H9 (cell line): ENCODE measurements around the gene HCAR1. TPM values are rescaled to one million over a fixed set of nuclear protein-coding genes. Genes with fewer than 3 reads are reported as not detected.

Experiments used
- DNase-seq: peaks from one replicate; pipeline ENCODE4 v3.0.0-alpha.2; 2017
- H2AFZ ChIP-seq: one replicate; pipeline ENCODE4 v1.6.1; 2013; ENCODE audit warnings: mild to moderate bottlenecking, low read length, control low read depth, moderate library complexity
- H2AK5ac ChIP-seq: 2 replicates; pipeline ENCODE4 v1.6.1; 2013; ENCODE audit warnings: low read length, control low read depth, mixed read lengths; ENCODE audit not compliant: insufficient read length
- H2BK120ac ChIP-seq: one replicate; pipeline ENCODE4 v1.6.1; 2013; ENCODE audit warnings: low read depth, mild to moderate bottlenecking, low read length, control low read depth, inconsistent platforms; ENCODE audit not compliant: poor library complexity, severe bottlenecking
- H2BK12ac ChIP-seq: 2 replicates; pipeline ENCODE4 v1.6.1; 2013; ENCODE audit warnings: low read length, control low read depth, mixed read lengths, low read depth; ENCODE audit not compliant: insufficient read length
- H2BK15ac ChIP-seq: 2 replicates; pipeline ENCODE4 v1.6.1; 2013; ENCODE audit warnings: low read depth, low read length, control low read depth
- H2BK20ac ChIP-seq: one replicate; pipeline ENCODE4 v1.6.1; 2013; ENCODE audit warnings: low read depth, mild to moderate bottlenecking, low read length, control low read depth, inconsistent platforms; ENCODE audit not compliant: poor library complexity, severe bottlenecking
- H2BK5ac ChIP-seq: 2 replicates; pipeline ENCODE4 v1.6.1; 2013; ENCODE audit warnings: low read length, control low read depth, mixed read lengths; ENCODE audit not compliant: insufficient read length
- H3K14ac ChIP-seq: 2 replicates; pipeline ENCODE4 v1.6.1; 2013; ENCODE audit warnings: low read length, control low read depth; ENCODE audit not compliant: insufficient read depth
- H3K18ac ChIP-seq: 2 replicates; pipeline ENCODE4 v1.6.1; 2013; ENCODE audit warnings: low read depth, mild to moderate bottlenecking, mixed read lengths, low read length, control low read depth; ENCODE audit not compliant: insufficient read length
- H3K23ac ChIP-seq: 2 replicates; pipeline ENCODE4 v1.6.1; 2013; ENCODE audit warnings: low read length, control low read depth, mixed read lengths, low read depth; ENCODE audit not compliant: insufficient read length
- H3K23me2 ChIP-seq: 2 replicates; pipeline ENCODE4 v1.6.1; 2013; ENCODE audit warnings: low read depth, mild to moderate bottlenecking, mixed read lengths, low read length, control low read depth; ENCODE audit not compliant: insufficient read length, poor library complexity, severe bottlenecking
- H3K27ac ChIP-seq: 2 replicates; pipeline ENCODE4 v1.5.1; 2013; ENCODE audit warnings: low read length, control low read depth, mixed read lengths, low read depth; ENCODE audit not compliant: insufficient read length
- H3K27me3 ChIP-seq: 2 replicates; pipeline ENCODE4 v1.6.1; 2013; ENCODE audit warnings: low read length, control low read depth, inconsistent platforms; ENCODE audit not compliant: insufficient read depth
- H3K4ac ChIP-seq: 2 replicates; pipeline ENCODE4 v1.6.1; 2013; ENCODE audit warnings: low read depth, mild to moderate bottlenecking, control low read depth, inconsistent platforms, low read length, moderate library complexity
- H3K4me1 ChIP-seq: 2 replicates; pipeline ENCODE4 v1.6.1; 2013; ENCODE audit warnings: low read length, control low read depth, inconsistent platforms; ENCODE audit not compliant: insufficient read depth
- H3K4me2 ChIP-seq: 2 replicates; pipeline ENCODE4 v1.6.1; 2013; ENCODE audit warnings: low read length, control low read depth, mixed read lengths; ENCODE audit not compliant: insufficient read length, insufficient read depth
- H3K56ac ChIP-seq: 2 replicates; pipeline ENCODE4 v1.6.1; 2013; ENCODE audit warnings: low read depth, mild to moderate bottlenecking, mixed read lengths, low read length, control low read depth; ENCODE audit not compliant: insufficient read length
- H3K79me1 ChIP-seq: 2 replicates; pipeline ENCODE4 v1.6.1; 2013; ENCODE audit warnings: low read depth, mild to moderate bottlenecking, moderate library complexity, low read length, control low read depth, inconsistent platforms; ENCODE audit not compliant: insufficient read depth, poor library complexity, severe bottlenecking
- H3K79me2 ChIP-seq: 2 replicates; pipeline ENCODE4 v1.6.1; 2013; ENCODE audit warnings: low read length, control low read depth, inconsistent platforms; ENCODE audit not compliant: insufficient read depth
- H3K9ac ChIP-seq: 2 replicates; pipeline ENCODE4 v1.6.1; 2013; ENCODE audit warnings: low read length, control low read depth, mixed read lengths; ENCODE audit not compliant: insufficient read length; ENCODE audit errors: extremely low read depth
- H3K9me3 ChIP-seq: one replicate; pipeline ENCODE4 v1.6.1; 2013; ENCODE audit warnings: low read depth, low read length, inconsistent platforms; ENCODE audit not compliant: control insufficient read depth
- H3T11ph ChIP-seq: one replicate; pipeline ENCODE4 v1.6.1; 2013; ENCODE audit warnings: mild to moderate bottlenecking, low read length, control low read depth, inconsistent platforms
- H4K20me1 ChIP-seq: one replicate; pipeline ENCODE4 v1.6.1; 2013; ENCODE audit not compliant: control insufficient read depth, insufficient read length, insufficient read depth
- H4K5ac ChIP-seq: 2 replicates; pipeline ENCODE4 v1.6.1; 2013; ENCODE audit warnings: low read depth, mild to moderate bottlenecking, mixed read lengths, low read length, control low read depth; ENCODE audit not compliant: insufficient read length
- H4K8ac ChIP-seq: replicated peaks from 2 replicates; pipeline ENCODE4 v1.6.1; 2013; ENCODE audit warnings: low read length, control low read depth, mixed read lengths, low read depth; ENCODE audit not compliant: insufficient read length
- H4K91ac ChIP-seq: 2 replicates; pipeline ENCODE4 v1.6.1; 2013; ENCODE audit warnings: low read depth, mild to moderate bottlenecking, moderate library complexity, mixed read lengths, low read length, control low read depth; ENCODE audit not compliant: insufficient read length
- H3K27ac Mint-ChIP-seq, 3 experiments: 2 replicates in 2 of 3; 3 replicates in 1 of 3; pipeline ENCODE4 v1.8.0; 2020 to 2021; ENCODE audit warnings: mixed read lengths in 3 of 3, mild to moderate bottlenecking in 1 of 3, moderate library complexity in 1 of 3
- H3K27me3 Mint-ChIP-seq: 2 replicates; pipeline ENCODE4 v1.8.0; 2021; ENCODE audit warnings: low read depth, mild to moderate bottlenecking, moderate library complexity, mixed read lengths
- H3K36me3 Mint-ChIP-seq, 3 experiments: 2 replicates in 2 of 3; 3 replicates in 1 of 3; pipeline ENCODE4 v1.8.0; 2020 to 2021; ENCODE audit warnings: low read depth in 3 of 3, mixed read lengths in 3 of 3; ENCODE audit not compliant: insufficient read depth in 1 of 3
- H3K4me1 Mint-ChIP-seq, 2 experiments: 2 replicates each; pipeline ENCODE4 v1.8.0; 2020; ENCODE audit warnings: mixed read lengths in 2 of 2
- H3K4me3 Mint-ChIP-seq, 2 experiments: 2 replicates in 1 of 2; 3 replicates in 1 of 2; pipeline ENCODE4 v1.8.0; 2020 to 2021; ENCODE audit warnings: mild to moderate bottlenecking in 2 of 2, mixed read lengths in 2 of 2, moderate library complexity in 1 of 2
- H3K9me3 Mint-ChIP-seq, 2 experiments: 2 replicates in 1 of 2; 3 replicates in 1 of 2; pipeline ENCODE4 v1.8.0; 2020; ENCODE audit warnings: mild to moderate bottlenecking in 2 of 2, mixed read lengths in 2 of 2, moderate library complexity in 1 of 2
- CTCF ChIP-seq: fragments of 200-600 bp; sonication (generic); conservative IDR thresholded peaks from 3 replicates; pipeline ENCODE4 v1.8.0; 2021; ENCODE audit warnings: antibody characterized with exemption, mild to moderate bottlenecking
- WGBS: extraction: QIAGEN DNeasy Blood & Tissue Kit; methylation state at CpG from one replicate; pipeline ENCODE4 v1.1.7; 2013; ENCODE audit warnings: missing lambda C conversion rate, low lambda C conversion rate, mixed read lengths; ENCODE audit not compliant: insufficient read length; ENCODE audit errors: extremely low coverage; 5-methylcytosine and 5-hydroxymethylcytosine counted together
- total RNA-seq: library from RNA; stranded (reverse); gene quantifications from 2 replicates; pipeline ENCODE4 v1.2.1, GENCODE V29; 2021

HCAR1 gene
- total RNA-seq, 1 experiment from 2014 or later = 0.07 TPM

GRCh38 chr12:122688291-122688690 lies 42.4 kb downstream of the HCAR1 start:
- Mint-ChIP-seq H3K9me3 (no peaks in the 10 kb centered on the region), H3K4me3 (no peak overlapping the region), H3K27ac (no peak overlapping the region), H3K4me1 (peaks cover 3 to 22% of the 10 kb centered on the region in 2 experiments), H3K36me3 (no peaks in the 10 kb centered on the region), H3K27me3 (peaks cover under 1% of the 10 kb centered on the region)
- Histone ChIP-seq H3K14ac (no peak overlapping the region), H3K79me1 (no peaks in the 10 kb centered on the region), H3T11ph (no peak overlapping the region), H3K23me2 (no peaks in the 10 kb centered on the region), H3K4me2 (no peak overlapping the region), H3K27me3 (no peaks in the 10 kb centered on the region), H3K56ac (no peak overlapping the region), H3K27ac (no peak overlapping the region), H3K18ac (no peak overlapping the region), H2AK5ac (no peak overlapping the region), H3K23ac (no peak overlapping the region), H4K5ac (no peak overlapping the region), H3K4ac (no peak overlapping the region), H4K8ac (no peak overlapping the region), H4K20me1 (no peaks in the 10 kb centered on the region), H4K91ac (no peak overlapping the region), H2BK15ac (no peak overlapping the region), H3K9ac (no peak overlapping the region), H2AFZ (no peak overlapping the region), H2BK5ac (no peak overlapping the region), H3K9me3 (no peaks in the 10 kb centered on the region), H3K79me2 (no peaks in the 10 kb centered on the region), H2BK120ac (no peak overlapping the region), H3K4me1 (no peaks in the 10 kb centered on the region; the same call in 1 of the 2 replicates), H2BK12ac (no peak overlapping the region), H2BK20ac (no peak overlapping the region)
- DNase-seq = no peak
- WGBS = no CpG with 5 or more reads among the region's 3 CpGs
- TF ChIP-seq CTCF = no peak
